WTC11 (cell line): Measurements from ENCODE around the gene AP5B1. TPM values are rescaled to one million over a fixed set of nuclear protein-coding genes. Genes with fewer than 3 reads are reported as not detected.

Experiments used
- ATAC-seq: fragments of 200-7000 bp; cut with Tn5 transposase; 2 replicates; pipeline ENCODE4 v1.10.0; 2021; ENCODE audit warnings: mild to moderate bottlenecking, moderate library complexity
- CTCF ChIA-PET: fragments of 300-600 bp; sonication (Branson Sonifier 250); formaldehyde crosslinking; loops from one replicate; lab custom pipeline; 2021; ENCODE audit warnings: antibody characterized with exemption; lab: Charles Lee
- POLR2A ChIA-PET: fragments of 350-600 bp; sonication (Branson Sonifier 250); formaldehyde crosslinking; loops from one replicate; lab custom pipeline; 2021; ENCODE audit warnings: antibody characterized with exemption; lab: Charles Lee
- DNase-seq: peaks from one replicate; pipeline ENCODE4 v3.0.0; 2021; ENCODE audit warnings: low spot score
- H3K27ac Mint-ChIP-seq: 2 replicates; pipeline ENCODE4 v1.8.0; 2021; ENCODE audit warnings: mixed read lengths
- H3K27me3 Mint-ChIP-seq: 2 replicates; pipeline ENCODE4 v1.8.0; 2021; ENCODE audit warnings: low read depth, mild to moderate bottlenecking, moderate library complexity, mixed read lengths
- H3K36me3 Mint-ChIP-seq: 2 replicates; pipeline ENCODE4 v1.8.0; 2021; ENCODE audit warnings: mixed read lengths
- H3K4me1 Mint-ChIP-seq: 2 replicates; pipeline ENCODE4 v1.8.0; 2022; ENCODE audit warnings: mixed read lengths
- H3K4me3 Mint-ChIP-seq: 2 replicates; pipeline ENCODE4 v1.8.0; 2021; ENCODE audit warnings: mild to moderate bottlenecking, moderate library complexity, mixed read lengths
- H3K9me3 Mint-ChIP-seq: 2 replicates; pipeline ENCODE4 v1.8.0; 2021; ENCODE audit warnings: mixed read lengths
- CREB1 ChIP-seq: sonication (generic); formaldehyde crosslinking; IDR thresholded peaks from 2 replicates; pipeline ENCODE4 v1.8.0; 2023; ENCODE audit warnings: mild to moderate bottlenecking, missing genetic modification reagents
- FOXK1 ChIP-seq: sonication (generic); formaldehyde crosslinking; IDR thresholded peaks from 2 replicates; pipeline ENCODE4 v1.8.0; 2022; ENCODE audit warnings: mild to moderate bottlenecking, moderate library complexity, missing genetic modification reagents
- GRHL2 ChIP-seq: fragments of 250-450 bp; sonication (Bioruptor Pico); IDR thresholded peaks from 2 replicates; pipeline ENCODE4 v1.8.0; 2022; ENCODE audit warnings: mild to moderate bottlenecking, moderate library complexity; ENCODE audit not compliant: insufficient replicate concordance, severe bottlenecking
- NR1H2 ChIP-seq: sonication (generic); formaldehyde crosslinking; IDR thresholded peaks from 2 replicates; pipeline ENCODE4 v1.9.0; 2021; ENCODE audit warnings: mild to moderate bottlenecking, moderate library complexity, missing genetic modification reagents
- NR3C1 ChIP-seq: sonication (generic); formaldehyde crosslinking; conservative IDR thresholded peaks from 2 replicates; pipeline ENCODE4 v1.8.1; 2023; ENCODE audit warnings: low read depth, mild to moderate bottlenecking, missing genetic modification reagents
- TCF7 ChIP-seq: sonication (generic); formaldehyde crosslinking; IDR thresholded peaks from 2 replicates; pipeline ENCODE4 v1.8.0; 2022; ENCODE audit warnings: mild to moderate bottlenecking, low read depth, missing genetic modification reagents, moderate library complexity
- TP53 ChIP-seq: sonication (generic); formaldehyde crosslinking; IDR thresholded peaks from 2 replicates; pipeline ENCODE4 v1.8.1; 2023; ENCODE audit warnings: mild to moderate bottlenecking, missing genetic modification reagents
- ZNF219 ChIP-seq: sonication (generic); formaldehyde crosslinking; IDR thresholded peaks from 2 replicates; pipeline ENCODE4 v1.8.0; 2023; ENCODE audit warnings: missing genetic modification reagents, mild to moderate bottlenecking, borderline replicate concordance
- ZNF317 ChIP-seq: sonication (generic); formaldehyde crosslinking; IDR thresholded peaks from 2 replicates; pipeline ENCODE4 v1.8.1; 2023; ENCODE audit warnings: low read depth, mild to moderate bottlenecking, moderate library complexity, missing genetic modification reagents, borderline replicate concordance
- ZNF396 ChIP-seq: fragments of 250-450 bp; sonication (Bioruptor Pico); IDR thresholded peaks from 2 replicates; pipeline ENCODE4 v1.8.0; 2021; ENCODE audit warnings: mild to moderate bottlenecking, moderate library complexity, borderline replicate concordance
- ZNF671 ChIP-seq: fragments of 250-450 bp; sonication (Bioruptor Pico); IDR thresholded peaks from 2 replicates; pipeline ENCODE4 v1.8.0; 2021; ENCODE audit warnings: mild to moderate bottlenecking
- total RNA-seq: library from RNA; stranded (reverse); gene quantifications from 3 replicates; pipeline ENCODE4 v1.2.3, GENCODE V29; 2021
- TF ChIP-seq, protein P1 (sequence below): sonication (generic); formaldehyde crosslinking; conservative IDR thresholded peaks from 2 replicates; pipeline ENCODE4 v1.8.1; 2022; ENCODE audit warnings: mild to moderate bottlenecking, missing genetic modification reagents
- TF ChIP-seq, protein P2 (sequence below): sonication (generic); formaldehyde crosslinking; IDR thresholded peaks from 2 replicates; pipeline ENCODE4 v1.8.0; 2022; ENCODE audit warnings: mild to moderate bottlenecking, missing genetic modification reagents
- TF ChIP-seq, protein P3 (sequence below): sonication (generic); formaldehyde crosslinking; IDR thresholded peaks from 2 replicates; pipeline ENCODE4 v1.8.0; 2022; ENCODE audit warnings: mild to moderate bottlenecking, missing genetic modification reagents
- TF ChIP-seq, protein P4 (sequence below): fragments of 250-450 bp; sonication (Bioruptor Pico); IDR thresholded peaks from 2 replicates; pipeline ENCODE4 v1.9.0; 2021; ENCODE audit warnings: moderate library complexity, mild to moderate bottlenecking, inconsistent platforms, borderline replicate concordance
- TF ChIP-seq, protein P5 (sequence below): fragments of 250-450 bp; sonication (Bioruptor Pico); IDR thresholded peaks from 2 replicates; pipeline ENCODE4 v2.1.2; 2022; ENCODE audit warnings: mild to moderate bottlenecking, moderate library complexity
- TF ChIP-seq, protein P6 (sequence below): fragments of 250-450 bp; sonication (Bioruptor Pico); IDR thresholded peaks from 2 replicates; pipeline ENCODE4 v1.9.0; 2021; ENCODE audit warnings: mild to moderate bottlenecking
- TF ChIP-seq, protein P7 (sequence below): sonication (generic); formaldehyde crosslinking; IDR thresholded peaks from 2 replicates; pipeline ENCODE4 v1.8.1; 2023; ENCODE audit warnings: mild to moderate bottlenecking, missing genetic modification reagents, moderate library complexity
- TF ChIP-seq, protein P8 (sequence below): sonication (generic); formaldehyde crosslinking; IDR thresholded peaks from 2 replicates; pipeline ENCODE4 v1.8.0; 2023; ENCODE audit warnings: missing genetic modification reagents, mild to moderate bottlenecking, borderline replicate concordance

Gene AP5B1
- total RNA-seq, 1 experiment from 2014 or later = 17.2 TPM

DNA sequence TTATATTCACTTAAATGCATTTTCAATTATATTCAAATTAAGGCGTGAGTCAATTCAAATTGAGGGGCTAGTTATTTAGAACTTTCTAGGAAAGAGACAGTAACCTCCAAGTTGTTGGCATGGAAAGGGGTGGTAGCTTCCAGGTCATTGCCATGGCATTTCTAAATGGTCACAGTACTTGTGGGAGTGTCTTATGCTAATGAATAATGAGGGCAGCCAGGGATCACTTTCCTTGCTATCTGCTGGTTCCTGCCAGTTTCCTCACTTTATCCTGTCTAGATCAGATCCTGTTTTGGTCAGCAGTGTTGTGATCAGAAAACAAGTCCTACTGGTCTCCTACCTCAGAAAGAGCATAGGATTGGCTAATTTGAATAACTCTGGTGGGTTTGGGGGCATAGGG lies 38.4 kb downstream of the AP5B1 start:
- Mint-ChIP-seq H3K4me1 (no peaks in the 10 kb centered on the region), H3K36me3 (no peaks in the 10 kb centered on the region), H3K27ac (no peak overlapping the region), H3K9me3 (peaks cover 27% of the 10 kb centered on the region), H3K27me3 (peaks cover 33% of the 10 kb centered on the region), H3K4me3 (no peak overlapping the region)
- ChIA-PET POLR2A (no interaction called here), CTCF (interaction anchor here (1.6 kb wide), 1 partner anchor 38 kb away, joined by 7 read pairs; no protein-coding TSS in a partner anchor)
- no peak for DNase-seq
- ATAC-seq = no peak
- TF ChIP-seq CREB1 (CRISPR knock-in tag) (no peak), FOXK1 (CRISPR knock-in tag) (no peak), GRHL2 (CRISPR knock-in tag) (no peak), ZNF317 (CRISPR knock-in tag) (no peak), TP53 (no peak)
- TF ChIP-seq, protein P1, sequence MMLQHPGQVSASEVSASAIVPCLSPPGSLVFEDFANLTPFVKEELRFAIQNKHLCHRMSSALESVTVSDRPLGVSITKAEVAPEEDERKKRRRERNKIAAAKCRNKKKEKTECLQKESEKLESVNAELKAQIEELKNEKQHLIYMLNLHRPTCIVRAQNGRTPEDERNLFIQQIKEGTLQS (CRISPR knock-in tag) = no peak
- TF ChIP-seq, protein P2, sequence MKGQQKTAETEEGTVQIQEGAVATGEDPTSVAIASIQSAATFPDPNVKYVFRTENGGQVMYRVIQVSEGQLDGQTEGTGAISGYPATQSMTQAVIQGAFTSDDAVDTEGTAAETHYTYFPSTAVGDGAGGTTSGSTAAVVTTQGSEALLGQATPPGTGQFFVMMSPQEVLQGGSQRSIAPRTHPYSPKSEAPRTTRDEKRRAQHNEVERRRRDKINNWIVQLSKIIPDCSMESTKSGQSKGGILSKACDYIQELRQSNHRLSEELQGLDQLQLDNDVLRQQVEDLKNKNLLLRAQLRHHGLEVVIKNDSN (CRISPR knock-in tag) = no peak
- TF ChIP-seq, protein P3, sequence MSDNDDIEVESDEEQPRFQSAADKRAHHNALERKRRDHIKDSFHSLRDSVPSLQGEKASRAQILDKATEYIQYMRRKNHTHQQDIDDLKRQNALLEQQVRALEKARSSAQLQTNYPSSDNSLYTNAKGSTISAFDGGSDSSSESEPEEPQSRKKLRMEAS (CRISPR knock-in tag) = no peak

DNA sequence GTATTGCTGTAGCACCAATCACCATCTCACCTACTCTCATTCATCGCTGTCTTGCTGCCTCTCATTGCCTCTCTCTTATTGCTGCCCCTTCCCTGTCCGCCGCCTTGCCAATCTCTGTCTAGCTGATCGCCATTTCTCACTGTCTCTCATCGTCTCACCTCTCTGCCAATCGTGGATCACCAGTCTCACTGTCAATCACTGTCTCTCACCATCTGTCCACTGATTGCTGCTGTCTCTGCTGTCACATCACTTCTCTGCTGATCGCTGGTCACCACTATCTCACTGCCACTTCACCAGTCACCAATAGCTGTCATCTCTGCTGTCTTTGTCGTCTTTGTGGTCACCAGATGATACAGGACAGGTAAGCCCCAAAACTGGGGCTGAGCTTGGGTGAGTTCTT lies 39.6 kb downstream of the AP5B1 start:
- ChIA-PET CTCF (interaction anchor here (1.6 kb wide), 1 partner anchor 39 kb away, joined by 7 read pairs; no protein-coding TSS in a partner anchor), POLR2A (no interaction called here)
- DNase-seq (no peak), ATAC-seq (no peak)
- Mint-ChIP-seq H3K9me3 (peaks cover 38% of the 10 kb centered on the region), H3K4me1 (no peaks in the 10 kb centered on the region), H3K27me3 (peaks cover 39% of the 10 kb centered on the region), H3K4me3 (no peak overlapping the region), H3K36me3 (peaks cover 5% of the 10 kb centered on the region), H3K27ac (no peak overlapping the region)
- TF ChIP-seq ZNF219 (CRISPR knock-in tag) = no peak

DNA sequence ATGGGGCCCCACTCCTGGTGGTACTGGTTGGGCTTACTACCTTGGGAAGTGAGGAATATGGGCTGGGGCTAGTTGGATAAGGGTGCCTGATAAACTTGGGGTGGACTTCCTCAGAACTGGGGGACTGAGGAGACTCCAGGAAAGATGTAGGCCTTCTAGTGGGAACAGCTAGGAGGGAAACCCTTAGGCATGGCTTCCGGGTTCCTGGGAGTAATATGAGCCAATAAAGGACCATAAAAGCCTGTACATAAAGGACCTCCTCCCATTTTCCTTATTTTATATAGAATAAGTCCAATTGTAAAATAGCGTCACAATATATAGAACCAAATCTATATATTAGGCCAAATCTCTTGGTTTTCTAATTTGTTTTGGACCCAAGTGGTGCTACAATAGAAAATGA lies 41.8 kb downstream of the AP5B1 start:
- Mint-ChIP-seq H3K36me3 (peaks cover 10% of the 10 kb centered on the region), H3K4me1 (no peaks in the 10 kb centered on the region), H3K4me3 (no peak overlapping the region), H3K27me3 (peaks cover 28% of the 10 kb centered on the region), H3K9me3 (peaks cover 51% of the 10 kb centered on the region), H3K27ac (no peak overlapping the region)
- ChIA-PET POLR2A (no interaction called here), CTCF (no interaction called here)
- no peak for DNase-seq
- ATAC-seq = no peak
- TF ChIP-seq NR1H2 (CRISPR knock-in tag) = no peak
- no peak for TF ChIP-seq ZNF396
- TF ChIP-seq, protein P4, sequence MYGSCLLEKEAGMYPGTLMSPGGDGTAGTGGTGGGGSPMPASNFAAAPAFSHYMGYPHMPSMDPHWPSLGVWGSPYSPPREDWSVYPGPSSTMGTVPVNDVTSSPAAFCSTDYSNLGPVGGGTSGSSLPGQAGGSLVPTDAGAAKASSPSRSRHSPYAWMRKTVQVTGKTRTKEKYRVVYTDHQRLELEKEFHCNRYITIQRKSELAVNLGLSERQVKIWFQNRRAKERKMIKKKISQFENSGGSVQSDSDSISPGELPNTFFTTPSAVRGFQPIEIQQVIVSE (CRISPR knock-in tag) = no peak
- TF ChIP-seq, protein P5, sequence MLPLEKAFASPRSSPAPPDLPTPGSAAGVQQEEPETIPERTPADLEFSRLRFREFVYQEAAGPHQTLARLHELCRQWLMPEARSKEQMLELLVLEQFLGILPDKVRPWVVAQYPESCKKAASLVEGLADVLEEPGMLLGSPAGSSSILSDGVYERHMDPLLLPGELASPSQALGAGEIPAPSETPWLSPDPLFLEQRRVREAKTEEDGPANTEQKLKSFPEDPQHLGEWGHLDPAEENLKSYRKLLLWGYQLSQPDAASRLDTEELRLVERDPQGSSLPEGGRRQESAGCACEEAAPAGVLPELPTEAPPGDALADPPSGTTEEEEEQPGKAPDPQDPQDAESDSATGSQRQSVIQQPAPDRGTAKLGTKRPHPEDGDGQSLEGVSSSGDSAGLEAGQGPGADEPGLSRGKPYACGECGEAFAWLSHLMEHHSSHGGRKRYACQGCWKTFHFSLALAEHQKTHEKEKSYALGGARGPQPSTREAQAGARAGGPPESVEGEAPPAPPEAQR (CRISPR knock-in tag) = no peak
- no peak for TF ChIP-seq ZNF671 (CRISPR knock-in tag)
- TF ChIP-seq, protein P6, sequence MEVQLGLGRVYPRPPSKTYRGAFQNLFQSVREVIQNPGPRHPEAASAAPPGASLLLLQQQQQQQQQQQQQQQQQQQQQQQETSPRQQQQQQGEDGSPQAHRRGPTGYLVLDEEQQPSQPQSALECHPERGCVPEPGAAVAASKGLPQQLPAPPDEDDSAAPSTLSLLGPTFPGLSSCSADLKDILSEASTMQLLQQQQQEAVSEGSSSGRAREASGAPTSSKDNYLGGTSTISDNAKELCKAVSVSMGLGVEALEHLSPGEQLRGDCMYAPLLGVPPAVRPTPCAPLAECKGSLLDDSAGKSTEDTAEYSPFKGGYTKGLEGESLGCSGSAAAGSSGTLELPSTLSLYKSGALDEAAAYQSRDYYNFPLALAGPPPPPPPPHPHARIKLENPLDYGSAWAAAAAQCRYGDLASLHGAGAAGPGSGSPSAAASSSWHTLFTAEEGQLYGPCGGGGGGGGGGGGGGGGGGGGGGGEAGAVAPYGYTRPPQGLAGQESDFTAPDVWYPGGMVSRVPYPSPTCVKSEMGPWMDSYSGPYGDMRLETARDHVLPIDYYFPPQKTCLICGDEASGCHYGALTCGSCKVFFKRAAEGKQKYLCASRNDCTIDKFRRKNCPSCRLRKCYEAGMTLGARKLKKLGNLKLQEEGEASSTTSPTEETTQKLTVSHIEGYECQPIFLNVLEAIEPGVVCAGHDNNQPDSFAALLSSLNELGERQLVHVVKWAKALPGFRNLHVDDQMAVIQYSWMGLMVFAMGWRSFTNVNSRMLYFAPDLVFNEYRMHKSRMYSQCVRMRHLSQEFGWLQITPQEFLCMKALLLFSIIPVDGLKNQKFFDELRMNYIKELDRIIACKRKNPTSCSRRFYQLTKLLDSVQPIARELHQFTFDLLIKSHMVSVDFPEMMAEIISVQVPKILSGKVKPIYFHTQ (CRISPR knock-in tag) = no peak
- no peak for TF ChIP-seq TCF7 (CRISPR knock-in tag)
- TF ChIP-seq, protein P7, sequence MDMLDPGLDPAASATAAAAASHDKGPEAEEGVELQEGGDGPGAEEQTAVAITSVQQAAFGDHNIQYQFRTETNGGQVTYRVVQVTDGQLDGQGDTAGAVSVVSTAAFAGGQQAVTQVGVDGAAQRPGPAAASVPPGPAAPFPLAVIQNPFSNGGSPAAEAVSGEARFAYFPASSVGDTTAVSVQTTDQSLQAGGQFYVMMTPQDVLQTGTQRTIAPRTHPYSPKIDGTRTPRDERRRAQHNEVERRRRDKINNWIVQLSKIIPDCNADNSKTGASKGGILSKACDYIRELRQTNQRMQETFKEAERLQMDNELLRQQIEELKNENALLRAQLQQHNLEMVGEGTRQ (CRISPR knock-in tag) = no peak
- no peak for TF ChIP-seq NR3C1 (CRISPR knock-in tag)
- TF ChIP-seq, protein P8, sequence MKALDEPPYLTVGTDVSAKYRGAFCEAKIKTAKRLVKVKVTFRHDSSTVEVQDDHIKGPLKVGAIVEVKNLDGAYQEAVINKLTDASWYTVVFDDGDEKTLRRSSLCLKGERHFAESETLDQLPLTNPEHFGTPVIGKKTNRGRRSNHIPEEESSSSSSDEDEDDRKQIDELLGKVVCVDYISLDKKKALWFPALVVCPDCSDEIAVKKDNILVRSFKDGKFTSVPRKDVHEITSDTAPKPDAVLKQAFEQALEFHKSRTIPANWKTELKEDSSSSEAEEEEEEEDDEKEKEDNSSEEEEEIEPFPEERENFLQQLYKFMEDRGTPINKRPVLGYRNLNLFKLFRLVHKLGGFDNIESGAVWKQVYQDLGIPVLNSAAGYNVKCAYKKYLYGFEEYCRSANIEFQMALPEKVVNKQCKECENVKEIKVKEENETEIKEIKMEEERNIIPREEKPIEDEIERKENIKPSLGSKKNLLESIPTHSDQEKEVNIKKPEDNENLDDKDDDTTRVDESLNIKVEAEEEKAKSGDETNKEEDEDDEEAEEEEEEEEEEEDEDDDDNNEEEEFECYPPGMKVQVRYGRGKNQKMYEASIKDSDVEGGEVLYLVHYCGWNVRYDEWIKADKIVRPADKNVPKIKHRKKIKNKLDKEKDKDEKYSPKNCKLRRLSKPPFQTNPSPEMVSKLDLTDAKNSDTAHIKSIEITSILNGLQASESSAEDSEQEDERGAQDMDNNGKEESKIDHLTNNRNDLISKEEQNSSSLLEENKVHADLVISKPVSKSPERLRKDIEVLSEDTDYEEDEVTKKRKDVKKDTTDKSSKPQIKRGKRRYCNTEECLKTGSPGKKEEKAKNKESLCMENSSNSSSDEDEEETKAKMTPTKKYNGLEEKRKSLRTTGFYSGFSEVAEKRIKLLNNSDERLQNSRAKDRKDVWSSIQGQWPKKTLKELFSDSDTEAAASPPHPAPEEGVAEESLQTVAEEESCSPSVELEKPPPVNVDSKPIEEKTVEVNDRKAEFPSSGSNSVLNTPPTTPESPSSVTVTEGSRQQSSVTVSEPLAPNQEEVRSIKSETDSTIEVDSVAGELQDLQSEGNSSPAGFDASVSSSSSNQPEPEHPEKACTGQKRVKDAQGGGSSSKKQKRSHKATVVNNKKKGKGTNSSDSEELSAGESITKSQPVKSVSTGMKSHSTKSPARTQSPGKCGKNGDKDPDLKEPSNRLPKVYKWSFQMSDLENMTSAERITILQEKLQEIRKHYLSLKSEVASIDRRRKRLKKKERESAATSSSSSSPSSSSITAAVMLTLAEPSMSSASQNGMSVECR = no peak
